Cardiac fibroblast (primary cell): ENCODE measurements around the gene SIGLEC11.

ENCODE experiments used
- DNase-seq, 2 donors: peaks; one replicate each; pipeline versions ENCODE4 v3.0.0 to v3.0.0-alpha.2; 2010; ENCODE audit warnings: low read depth in 2 of 2
- H3K4me3 ChIP-seq, 2 donors: replicated peaks in 1 of 2; 1 replicate in 1 of 2; 2 replicates in 1 of 2; pipeline ENCODE4 v1.5.1; 2011; ENCODE audit warnings: low read depth in 2 of 2, low read length in 2 of 2, mild to moderate bottlenecking in 2 of 2, moderate library complexity in 1 of 2
- CTCF ChIP-seq: IDR thresholded peaks from one replicate; pipeline ENCODE4 v1.5.1; 2011; ENCODE audit warnings: low read depth, mild to moderate bottlenecking, low read length, inconsistent platforms

SIGLEC11 gene

GRCh38 chr19:49981603-49982593 lies 20.9 kb upstream of the SIGLEC11 start:
- H3K4me3 ChIP-seq, result no peak overlapping the region
- no peak for TF ChIP-seq CTCF
- no peak for DNase-seq

GRCh38 chr19:49978324-49978723 lies 17.4 kb upstream of the SIGLEC11 start:
- no peak overlapping the region for H3K4me3 ChIP-seq
- DNase-seq, result no peak
- no peak for TF ChIP-seq CTCF

GRCh38 chr19:49977881-49978280 lies 16.9 kb upstream of the SIGLEC11 start:
- DNase-seq, result no peak
- no peak overlapping the region for H3K4me3 ChIP-seq
- TF ChIP-seq CTCF, result no peak

GRCh38 chr19:49977076-49977475 lies 16.1 kb upstream of the SIGLEC11 start:
- DNase-seq, result no peak
- no peak overlapping the region for H3K4me3 ChIP-seq
- no peak for TF ChIP-seq CTCF

GRCh38 chr19:49976496-49976895 lies 15.5 kb upstream of the SIGLEC11 start:
- no peak for DNase-seq
- no peak overlapping the region for H3K4me3 ChIP-seq
- no peak for TF ChIP-seq CTCF

- no peak overlapping the region for H3K4me3 ChIP-seq
- no peak for TF ChIP-seq CTCF
- DNase-seq, result no peak
These were observed 14.1 kb upstream of the SIGLEC11 start for GRCh38 chr19:49975051-49975450.
